ENCODE measurements around the gene TET3.

The TET3 gene

DNA sequence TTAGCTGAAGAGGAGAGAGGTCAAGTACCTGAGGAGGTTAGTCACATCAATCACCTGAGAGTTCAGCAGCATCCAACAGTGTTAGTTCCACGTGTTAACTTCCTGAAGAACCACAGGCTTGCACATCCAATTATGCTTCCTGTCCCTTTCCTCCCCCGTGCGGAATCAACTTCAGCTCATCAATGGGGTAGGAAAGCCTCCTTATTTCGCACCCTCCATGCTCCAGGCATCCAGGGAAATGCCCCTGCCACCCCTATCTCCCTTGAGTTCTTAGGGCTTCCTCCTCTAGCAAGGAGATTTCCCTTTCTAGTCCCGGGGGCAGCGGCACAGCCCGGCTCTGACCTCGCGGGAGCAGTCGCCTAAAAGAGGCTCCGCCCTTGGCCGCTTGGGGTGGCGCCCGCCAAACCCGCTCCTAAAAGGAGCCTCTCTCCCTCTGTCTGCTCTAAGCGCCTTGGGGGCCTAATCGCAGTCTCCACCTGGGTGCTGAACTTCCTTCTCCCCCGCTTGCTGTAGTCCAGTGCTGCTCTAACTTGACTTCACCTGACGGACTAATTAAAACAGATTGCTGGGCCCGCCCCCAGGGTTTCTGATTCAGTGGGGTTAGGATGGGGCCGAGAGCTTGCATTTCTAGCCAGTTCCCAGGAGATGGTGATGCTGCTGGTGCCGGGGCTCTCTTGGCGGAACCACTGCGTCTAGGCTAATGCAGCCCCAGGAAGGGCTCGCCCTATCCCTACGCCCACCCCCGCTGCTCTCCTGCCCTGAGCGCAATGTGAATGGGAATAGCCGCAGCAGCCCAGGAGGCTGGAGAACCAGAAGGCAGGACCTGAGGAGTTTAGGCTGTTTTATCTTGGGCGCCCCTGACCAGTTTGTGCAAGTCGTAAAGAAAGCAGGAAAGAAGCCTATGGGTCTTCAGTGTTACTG, 3.4 kb upstream of the TET3 start:
- Histone ChIP-seq H3K36me3 (ENCODE audit: insufficient read depth, low read length) (no peaks in the 10 kb centered on the region), H3K9ac (ENCODE audit: insufficient read length) (no peak overlapping the region), H3K4me3 (no peak overlapping the region), H3K27ac (no peak overlapping the region), H3K9me3 (ENCODE audit: low read depth, low read length) (no peaks in the 10 kb centered on the region)
- TF ChIP-seq EZH2 (IDR thresholded peaks at IDR 0.05) (no peak), POLR2AphosphoS5 (IDR thresholded peaks at IDR 0.05; ENCODE audit: borderline replicate concordance, low read depth, low read length) (no peak), FOXP2 (optimal IDR thresholded peaks at IDR 0.05; ENCODE audit: control extremely low read depth, extremely low read length, insufficient read depth) (no peak)
- no peak for DNase-seq (ENCODE audit: low read depth, low spot score)

DNA sequence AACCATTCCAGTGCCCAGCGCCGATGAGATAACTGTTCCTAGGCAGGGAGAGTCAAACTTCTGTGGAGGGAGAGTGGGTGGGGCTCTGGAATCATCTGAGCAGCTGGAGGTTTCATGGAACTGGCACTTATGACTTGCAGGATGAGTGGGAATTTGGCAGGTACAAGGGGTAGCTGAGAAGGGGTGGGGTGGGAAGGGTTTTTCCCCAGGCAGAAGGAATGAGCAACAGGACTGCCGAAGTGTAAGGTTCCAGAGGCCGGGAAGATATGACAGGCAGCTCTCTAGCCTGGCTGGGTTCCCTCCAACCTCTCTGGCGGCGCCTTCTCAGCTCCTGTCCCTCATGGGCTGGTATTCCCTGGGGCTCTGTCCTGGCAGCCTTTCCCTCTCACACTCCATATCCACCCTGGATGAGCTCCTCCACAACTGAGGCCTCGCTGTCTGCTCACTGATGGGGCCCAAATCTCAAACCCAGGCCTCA, 2.5 kb upstream of the TET3 start:
- no peak for DNase-seq (ENCODE audit: low read depth, low spot score)
- Histone ChIP-seq H3K9me3 (ENCODE audit: low read depth, low read length) (no peaks in the 10 kb centered on the region), H3K27ac (peak overlapping the region; percentile 18; the same call in 1 of the 2 replicates), H3K9ac (ENCODE audit: insufficient read length) (no peak overlapping the region), H3K36me3 (ENCODE audit: insufficient read depth, low read length) (no peaks in the 10 kb centered on the region; the same call in 1 of the 2 replicates), H3K4me3 (no peak overlapping the region)
- TF ChIP-seq FOXP2 (optimal IDR thresholded peaks at IDR 0.05; ENCODE audit: control extremely low read depth, extremely low read length, insufficient read depth) (no peak), POLR2AphosphoS5 (IDR thresholded peaks at IDR 0.05; ENCODE audit: borderline replicate concordance, low read depth, low read length) (no peak), EZH2 (IDR thresholded peaks at IDR 0.05) (no peak)

DNA sequence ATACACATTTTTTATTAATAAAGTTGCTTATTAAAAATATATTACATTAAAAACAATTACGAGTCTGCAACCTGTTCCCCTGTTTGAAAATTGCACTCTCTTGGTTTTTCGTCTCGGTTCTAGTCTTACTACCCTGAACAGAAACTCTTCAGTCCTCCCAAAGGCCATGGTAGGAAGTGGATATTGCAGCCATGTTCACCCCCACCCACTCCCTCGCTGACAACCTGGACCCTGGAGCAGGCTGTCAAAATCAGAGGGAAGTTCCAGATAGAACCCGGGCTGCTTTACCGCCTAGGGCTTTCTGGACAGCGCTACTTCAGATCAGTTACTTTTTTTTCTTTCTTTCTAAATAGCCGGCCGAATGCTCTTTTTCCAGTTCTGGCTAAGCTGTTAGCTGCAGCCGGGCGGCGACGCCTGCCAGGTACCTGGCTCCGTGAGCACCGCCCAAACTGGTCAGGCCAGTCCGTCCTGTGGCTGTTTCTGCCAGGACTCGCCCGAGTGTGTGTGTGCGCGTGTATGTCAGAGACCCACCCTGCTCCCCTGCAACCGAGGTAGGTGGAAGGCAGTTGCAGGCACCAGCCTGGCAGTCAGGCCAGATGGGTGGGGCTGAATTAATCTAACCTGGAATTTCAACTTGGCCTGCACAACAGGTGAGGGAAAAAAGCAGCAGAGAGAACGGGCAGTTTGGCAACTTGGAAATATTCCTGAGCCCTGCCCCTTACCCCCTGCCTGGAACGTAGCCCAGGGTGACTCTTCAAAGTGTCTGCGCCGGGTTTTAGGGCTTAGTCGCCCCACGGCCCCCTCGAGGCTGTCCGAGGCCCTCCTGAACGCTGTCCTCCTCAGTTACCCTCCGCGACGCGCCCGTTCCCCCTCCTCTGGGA, 1.1 kb upstream of the TET3 start:
- no peak for DNase-seq (ENCODE audit: low read depth, low spot score)
- TF ChIP-seq FOXP2 (optimal IDR thresholded peaks at IDR 0.05; ENCODE audit: control extremely low read depth, extremely low read length, insufficient read depth), result no peak
- TF ChIP-seq POLR2AphosphoS5 (IDR thresholded peaks at IDR 0.05; ENCODE audit: borderline replicate concordance, low read depth, low read length), result peak; percentile 43
- no peak for TF ChIP-seq EZH2 (IDR thresholded peaks at IDR 0.05)
- peak overlapping the region; percentile 61 for H3K27ac ChIP-seq
- no peaks in the 10 kb centered on the region for H3K9me3 ChIP-seq (ENCODE audit: low read depth, low read length)
- H3K9ac ChIP-seq (ENCODE audit: insufficient read length), result peak overlapping the region; percentile 86
- H3K4me3 ChIP-seq, result peak overlapping the region; percentile 75
- H3K36me3 ChIP-seq (ENCODE audit: insufficient read depth, low read length), result peaks cover 7% of the 10 kb centered on the region

DNA sequence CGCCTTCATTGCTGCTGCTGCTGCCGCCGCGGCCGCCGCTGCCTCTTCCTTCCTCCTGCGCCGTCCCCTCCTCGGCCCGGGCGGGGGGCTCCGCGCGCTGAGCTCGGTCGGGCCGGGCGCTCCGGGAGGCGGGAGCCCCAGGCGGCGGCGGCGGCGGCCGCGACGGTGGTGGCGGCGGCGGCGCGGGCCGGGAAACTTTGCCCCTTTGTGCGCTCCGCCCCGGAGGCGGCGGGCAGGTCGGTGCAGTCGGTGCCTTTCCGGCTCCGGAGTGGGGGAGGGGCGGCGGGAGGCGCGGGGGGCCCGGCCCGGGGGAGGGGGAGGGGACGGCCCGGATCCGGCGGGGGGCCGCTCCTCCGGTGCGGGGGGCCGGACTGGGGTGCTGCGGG, 205 bp downstream of the TET3 start:
- Histone ChIP-seq H3K4me3 (peak overlapping the region; percentile 75; the same call in 1 of the 2 replicates), H3K27ac (no peak overlapping the region), H3K9ac (ENCODE audit: insufficient read length) (peak overlapping the region; percentile 86), H3K36me3 (ENCODE audit: insufficient read depth, low read length) (peaks cover 21% of the 10 kb centered on the region), H3K9me3 (ENCODE audit: low read depth, low read length) (no peaks in the 10 kb centered on the region)
- DNase-seq (ENCODE audit: low read depth, low spot score), result no peak
- no peak for TF ChIP-seq EZH2 (IDR thresholded peaks at IDR 0.05)
- TF ChIP-seq FOXP2 (optimal IDR thresholded peaks at IDR 0.05; ENCODE audit: control extremely low read depth, extremely low read length, insufficient read depth), result no peak
- TF ChIP-seq POLR2AphosphoS5 (IDR thresholded peaks at IDR 0.05; ENCODE audit: borderline replicate concordance, low read depth, low read length), result no peak

DNA sequence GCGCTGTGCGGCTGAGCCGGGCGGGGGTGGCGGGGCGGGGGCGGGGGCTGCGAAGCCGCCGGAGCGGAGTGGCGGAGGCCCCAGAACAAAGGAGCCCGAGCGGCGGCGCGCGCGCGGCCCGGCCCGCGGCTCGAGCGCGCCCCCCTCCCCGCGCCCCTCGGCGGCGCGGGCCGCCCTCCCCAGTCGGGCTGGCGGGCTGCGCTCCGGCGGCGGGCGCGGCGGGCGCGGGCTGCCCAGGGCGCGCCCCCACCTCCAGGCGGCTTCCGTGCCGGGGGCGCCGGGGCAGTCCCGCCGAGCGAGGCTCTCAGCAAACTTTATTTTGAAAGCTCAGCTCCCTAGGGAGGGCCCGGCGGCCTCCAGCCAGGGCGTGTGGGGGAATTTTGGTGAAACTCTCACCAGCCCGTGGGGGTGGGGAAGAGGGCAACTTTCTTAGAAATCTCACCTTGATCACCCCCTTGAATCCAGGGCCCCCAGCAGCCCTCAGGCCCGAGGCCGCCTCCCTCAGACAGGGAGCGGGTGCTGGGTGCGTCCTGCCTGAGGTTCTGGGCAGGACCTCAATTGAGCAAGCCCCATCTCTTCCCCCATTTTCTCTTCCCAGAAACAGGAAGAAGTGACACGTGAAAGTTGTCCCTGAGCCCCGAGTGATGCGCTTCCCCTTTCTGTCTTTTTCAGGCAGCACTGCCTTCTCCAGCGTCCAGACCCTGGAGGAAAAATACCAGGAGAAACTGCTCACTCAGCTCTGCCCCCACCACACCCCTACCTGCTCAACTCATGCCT, 786 bp downstream of the TET3 start:
- DNase-seq (ENCODE audit: low read depth, low spot score), result no peak
- H3K4me3 ChIP-seq, result peak overlapping the region; percentile 90
- H3K9ac ChIP-seq (ENCODE audit: insufficient read length), result peak overlapping the region; percentile 87
- peaks cover 25% of the 10 kb centered on the region for H3K36me3 ChIP-seq (ENCODE audit: insufficient read depth, low read length)
- H3K27ac ChIP-seq, result peak overlapping the region; percentile 59; the same call in 1 of the 2 replicates
- TF ChIP-seq POLR2AphosphoS5 (IDR thresholded peaks at IDR 0.05; ENCODE audit: borderline replicate concordance, low read depth, low read length) (no peak), FOXP2 (optimal IDR thresholded peaks at IDR 0.05; ENCODE audit: control extremely low read depth, extremely low read length, insufficient read depth) (no peak), EZH2 (IDR thresholded peaks at IDR 0.05) (no peak)
- H3K9me3 ChIP-seq (ENCODE audit: low read depth, low read length), result no peaks in the 10 kb centered on the region

DNA sequence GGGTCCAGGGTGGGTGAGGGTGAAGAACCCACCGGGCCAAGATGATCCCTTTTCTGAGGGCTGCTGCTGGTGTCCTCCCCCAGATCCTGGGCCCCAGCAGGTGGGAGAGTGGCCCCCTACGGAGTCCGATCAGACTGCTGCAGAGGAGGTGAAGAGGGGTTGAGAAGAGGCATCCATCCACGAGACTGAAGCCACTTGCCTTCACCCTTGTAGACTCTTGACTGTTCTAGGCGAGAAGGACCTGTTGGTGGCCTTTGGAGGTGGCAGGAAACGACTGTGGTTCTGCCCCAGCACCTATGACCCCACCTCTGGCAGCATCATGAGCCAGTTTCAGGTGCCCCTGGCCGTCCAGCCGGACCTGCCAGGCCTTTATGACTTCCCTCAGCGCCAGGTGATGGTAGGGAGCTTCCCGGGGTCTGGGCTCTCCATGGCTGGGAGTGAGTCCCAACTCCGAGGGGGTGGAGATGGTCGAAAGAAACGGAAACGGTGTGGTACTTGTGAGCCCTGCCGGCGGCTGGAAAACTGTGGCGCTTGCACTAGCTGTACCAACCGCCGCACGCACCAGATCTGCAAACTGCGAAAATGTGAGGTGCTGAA, 1.5 kb downstream of the TET3 start:
- Histone ChIP-seq H3K9me3 (ENCODE audit: low read depth, low read length) (no peaks in the 10 kb centered on the region), H3K4me3 (peak overlapping the region; percentile 90), H3K27ac (no peak overlapping the region), H3K36me3 (ENCODE audit: insufficient read depth, low read length) (peaks cover 29% of the 10 kb centered on the region), H3K9ac (ENCODE audit: insufficient read length) (peak overlapping the region; percentile 87)
- no peak for DNase-seq (ENCODE audit: low read depth, low spot score)
- TF ChIP-seq FOXP2 (optimal IDR thresholded peaks at IDR 0.05; ENCODE audit: control extremely low read depth, extremely low read length, insufficient read depth) (no peak), POLR2AphosphoS5 (IDR thresholded peaks at IDR 0.05; ENCODE audit: borderline replicate concordance, low read depth, low read length) (no peak), EZH2 (IDR thresholded peaks at IDR 0.05) (no peak)
